ENCODE results near the gene SPNS1. TPM values are rescaled to one million over a fixed set of nuclear protein-coding genes. Genes with fewer than 3 reads are reported as not detected.

SPNS1 gene
- polyA plus RNA-seq, 2 of the 4 experiments (the other 2 are of a cell fraction): 27.0 to 35.1 TPM

DNA sequence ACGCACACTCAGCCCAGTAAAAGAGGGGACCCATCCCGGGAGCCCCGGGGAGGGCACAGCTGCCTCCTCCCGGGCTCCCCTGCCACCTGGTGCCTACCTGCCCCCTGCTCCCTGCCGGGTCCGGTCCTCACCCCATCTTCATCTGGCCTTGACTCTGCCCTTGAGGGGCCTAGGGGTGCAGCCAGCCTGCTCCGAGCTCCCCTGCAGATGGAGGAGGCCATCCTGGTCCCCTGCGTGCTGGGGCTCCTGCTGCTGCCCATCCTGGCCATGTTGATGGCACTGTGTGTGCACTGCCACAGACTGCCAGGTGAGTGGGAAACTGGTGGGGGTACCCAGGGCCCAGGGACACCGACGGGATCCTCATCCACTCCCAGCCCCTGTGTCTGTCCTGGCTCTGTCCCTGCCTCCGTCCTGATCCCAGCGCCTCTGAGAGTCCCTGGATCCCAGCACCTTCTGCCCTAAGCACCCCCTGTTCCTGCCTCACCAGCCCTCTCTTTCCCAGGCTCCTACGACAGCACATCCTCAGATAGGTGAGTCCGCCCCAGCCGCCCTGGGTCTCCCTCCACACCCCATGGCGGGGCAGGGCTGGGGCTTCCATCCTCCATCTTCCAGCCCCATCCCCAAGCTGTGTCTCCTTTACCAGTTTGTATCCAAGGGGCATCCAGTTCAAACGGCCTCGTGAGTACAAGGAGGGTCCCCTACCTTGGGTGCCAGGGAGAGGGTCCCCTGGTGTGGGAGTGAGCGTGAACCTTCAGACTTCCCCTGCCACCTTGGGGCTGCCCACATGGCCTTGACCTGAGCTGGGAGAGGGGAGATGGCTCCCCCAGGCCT is 10.8 kb downstream of the SPNS1 start:
- H3K9me3 ChIP-seq: no peaks in the 10 kb centered on the region
- WGBS (ENCODE audit: missing lambda C conversion rate): 88% methylated on average over 14 of the region's 19 CpGs
- no peak for FAIRE-seq
- ChIA-PET POLR2A (interaction anchor here (2.2 kb wide), 1 partner anchor 12 kb away, joined by 5 read pairs; no protein-coding TSS in a partner anchor), CTCF (interaction anchor here (3.7 to 5.6 kb wide), 2 partner anchors 8 to 12 kb away, joined by 15 to 43 read pairs; no protein-coding TSS in a partner anchor)
- H3K4me2 ChIP-seq: no peak overlapping the region; the same call in 2 of the 3 replicates
- no peak overlapping the region for H3K4me3 ChIP-seq
- H3K27ac ChIP-seq: peak overlapping the region; percentile 33 to 78; a peak in 4 of 6 replicates
- peaks cover 15% of the 10 kb centered on the region; the same call in 2 of the 3 replicates for H3K4me1 ChIP-seq
- ATAC-seq: peak in 1 of 2 experiments; percentile 8; a peak in 2 of 6 replicates
- DNase-seq (ENCODE audit: low read depth in 1 of 2, low spot score in 1 of 2): no peak
- TF ChIP-seq NPAS2 (CRISPR knock-in tag; IDR thresholded peaks at IDR 0.05; ENCODE audit: borderline replicate concordance): no peak
- no peak for TF ChIP-seq KDM1A (IDR thresholded peaks at IDR 0.05; ENCODE audit: low read depth)
- no peak for TF ChIP-seq RAD21 (conservative IDR thresholded peaks at IDR 0.05 in 1 of 2, IDR thresholded peaks at IDR 0.05 in 1 of 2)
- TF ChIP-seq NFE2L2 (conservative IDR thresholded peaks at IDR 0.05; ENCODE audit: low read length): no peak

DNA sequence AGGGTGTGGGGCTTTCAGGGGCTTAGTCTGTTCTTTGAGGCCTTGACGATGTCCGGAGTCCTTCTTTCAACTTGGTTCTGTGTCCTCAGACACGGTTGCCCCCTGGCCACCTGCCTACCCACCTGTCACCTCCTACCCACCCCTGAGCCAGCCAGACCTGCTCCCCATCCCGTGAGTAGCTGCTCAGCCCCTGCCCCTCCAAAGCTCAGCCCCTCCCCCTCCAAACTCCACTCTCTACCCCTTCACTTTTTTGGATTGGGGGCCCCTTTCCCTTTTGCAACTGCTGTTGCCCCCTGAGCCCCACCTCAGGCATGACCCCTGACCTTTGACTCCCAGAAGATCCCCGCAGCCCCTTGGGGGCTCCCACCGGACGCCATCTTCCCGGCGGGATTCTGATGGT is 11.5 kb downstream of the SPNS1 start:
- no peaks in the 10 kb centered on the region for H3K9me3 ChIP-seq
- ChIA-PET CTCF (interaction anchor here (3.7 to 5.6 kb wide), 2 partner anchors 8 to 12 kb away, joined by 15 to 43 read pairs; no protein-coding TSS in a partner anchor), POLR2A (no interaction called here)
- TF ChIP-seq HDAC2 (IDR thresholded peaks at IDR 0.05) (no peak), HOXB5 (CRISPR knock-in tag; IDR thresholded peaks at IDR 0.05) (no peak), POLR2AphosphoS2 (conservative IDR thresholded peaks at IDR 0.05; ENCODE audit: low read length) (no peak), SREBF2 (IDR thresholded peaks at IDR 0.05) (no peak), BHLHE40 (IDR thresholded peaks at IDR 0.05; ENCODE audit: low read depth, low read length) (no peak), MYC (IDR thresholded peaks at IDR 0.05; ENCODE audit: borderline replicate concordance, low read length) (no peak), EHMT2 (IDR thresholded peaks at IDR 0.05; ENCODE audit: low read depth) (no peak), KDM1A (IDR thresholded peaks at IDR 0.05; ENCODE audit: low read depth) (no peak)
- TF ChIP-seq, protein P1, sequence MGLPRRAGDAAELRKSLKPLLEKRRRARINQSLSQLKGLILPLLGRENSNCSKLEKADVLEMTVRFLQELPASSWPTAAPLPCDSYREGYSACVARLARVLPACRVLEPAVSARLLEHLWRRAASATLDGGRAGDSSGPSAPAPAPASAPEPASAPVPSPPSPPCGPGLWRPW (IDR thresholded peaks at IDR 0.05): no peak
- TF ChIP-seq, protein P2, sequence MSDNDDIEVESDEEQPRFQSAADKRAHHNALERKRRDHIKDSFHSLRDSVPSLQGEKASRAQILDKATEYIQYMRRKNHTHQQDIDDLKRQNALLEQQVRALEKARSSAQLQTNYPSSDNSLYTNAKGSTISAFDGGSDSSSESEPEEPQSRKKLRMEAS (IDR thresholded peaks at IDR 0.05): no peak
- TF ChIP-seq, protein P3, sequence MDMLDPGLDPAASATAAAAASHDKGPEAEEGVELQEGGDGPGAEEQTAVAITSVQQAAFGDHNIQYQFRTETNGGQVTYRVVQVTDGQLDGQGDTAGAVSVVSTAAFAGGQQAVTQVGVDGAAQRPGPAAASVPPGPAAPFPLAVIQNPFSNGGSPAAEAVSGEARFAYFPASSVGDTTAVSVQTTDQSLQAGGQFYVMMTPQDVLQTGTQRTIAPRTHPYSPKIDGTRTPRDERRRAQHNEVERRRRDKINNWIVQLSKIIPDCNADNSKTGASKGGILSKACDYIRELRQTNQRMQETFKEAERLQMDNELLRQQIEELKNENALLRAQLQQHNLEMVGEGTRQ (IDR thresholded peaks at IDR 0.05): no peak
- ATAC-seq (no peak), DNase-seq (ENCODE audit: low read depth in 1 of 2, low spot score in 1 of 2) (no peak), FAIRE-seq (no peak)
- H3K27ac ChIP-seq: no peak overlapping the region
- peaks cover 15% of the 10 kb centered on the region; the same call in 2 of the 3 replicates for H3K4me1 ChIP-seq
- no peak overlapping the region for H3K4me3 ChIP-seq
- no peak overlapping the region for H3K4me2 ChIP-seq
- 93% methylated on average over 9 of the region's 9 CpGs for WGBS (ENCODE audit: missing lambda C conversion rate)

- Histone ChIP-seq H3K9me3 (no peaks in the 10 kb centered on the region), H3K27ac (no peak overlapping the region), H3K4me3 (no peak overlapping the region), H3K4me1 (peaks cover 15% of the 10 kb centered on the region; the same call in 2 of the 3 replicates), H3K4me2 (no peak overlapping the region)
- POLR2A ChIA-PET: no interaction called here
- CTCF ChIA-PET: interaction anchor here (3.7 to 5.6 kb wide), 2 partner anchors 9 to 13 kb away, joined by 15 to 43 read pairs; no protein-coding TSS in a partner anchor
- TF ChIP-seq PHF8 (IDR thresholded peaks at IDR 0.05; ENCODE audit: borderline replicate concordance, low read depth): no peak
- no peak for TF ChIP-seq NR3C1 (IDR thresholded peaks at IDR 0.05)
- WGBS (ENCODE audit: missing lambda C conversion rate): 83% methylated on average over 13 of the region's 13 CpGs
- FAIRE-seq: no peak
- ATAC-seq: no peak
- no peak for DNase-seq (ENCODE audit: low read depth in 1 of 2, low spot score in 1 of 2)
These were observed 11.9 kb downstream of the SPNS1 start for GRCh38 chr16:28986492-28986891.

Data from A549 (cell line).